ENCODE results near the gene NPSR1.

The NPSR1 gene

DNA sequence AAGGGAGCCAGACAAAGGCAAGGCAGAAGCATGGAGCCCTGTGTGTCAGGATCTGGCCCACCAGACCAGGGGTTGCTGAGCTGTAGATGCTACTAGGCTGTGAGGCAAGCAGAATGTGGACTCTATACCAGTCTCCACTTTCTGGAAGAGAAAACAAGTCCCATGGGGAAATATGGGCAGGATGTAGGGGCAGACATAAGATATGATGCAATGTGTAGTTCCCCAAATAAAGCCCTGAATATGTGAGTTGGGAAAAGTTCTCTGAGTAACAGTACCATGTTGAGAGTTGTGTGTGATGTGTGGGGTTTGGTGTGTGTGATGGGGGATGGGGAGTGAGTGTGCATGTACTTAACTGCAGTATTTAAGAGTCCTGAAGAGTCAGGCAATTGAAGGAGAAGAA, 62.3 kb downstream of the NPSR1 start:
- Histone ChIP-seq H3K36me3 (ENCODE audit: control insufficient read depth, insufficient read depth, low read length) (no peaks in the 10 kb centered on the region), H3K4me3 (replicated peaks; ENCODE audit: low read depth, low read length) (no peak overlapping the region), H3K27me3 (replicated peaks; ENCODE audit: control insufficient read depth, insufficient read depth, low read length) (no peaks in the 10 kb centered on the region)
- DNase-seq (ENCODE audit: extremely low read depth, insufficient read length): no peak
- TF ChIP-seq, protein P1, sequence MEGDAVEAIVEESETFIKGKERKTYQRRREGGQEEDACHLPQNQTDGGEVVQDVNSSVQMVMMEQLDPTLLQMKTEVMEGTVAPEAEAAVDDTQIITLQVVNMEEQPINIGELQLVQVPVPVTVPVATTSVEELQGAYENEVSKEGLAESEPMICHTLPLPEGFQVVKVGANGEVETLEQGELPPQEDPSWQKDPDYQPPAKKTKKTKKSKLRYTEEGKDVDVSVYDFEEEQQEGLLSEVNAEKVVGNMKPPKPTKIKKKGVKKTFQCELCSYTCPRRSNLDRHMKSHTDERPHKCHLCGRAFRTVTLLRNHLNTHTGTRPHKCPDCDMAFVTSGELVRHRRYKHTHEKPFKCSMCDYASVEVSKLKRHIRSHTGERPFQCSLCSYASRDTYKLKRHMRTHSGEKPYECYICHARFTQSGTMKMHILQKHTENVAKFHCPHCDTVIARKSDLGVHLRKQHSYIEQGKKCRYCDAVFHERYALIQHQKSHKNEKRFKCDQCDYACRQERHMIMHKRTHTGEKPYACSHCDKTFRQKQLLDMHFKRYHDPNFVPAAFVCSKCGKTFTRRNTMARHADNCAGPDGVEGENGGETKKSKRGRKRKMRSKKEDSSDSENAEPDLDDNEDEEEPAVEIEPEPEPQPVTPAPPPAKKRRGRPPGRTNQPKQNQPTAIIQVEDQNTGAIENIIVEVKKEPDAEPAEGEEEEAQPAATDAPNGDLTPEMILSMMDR (IDR thresholded peaks at IDR 0.05; ENCODE audit: insufficient read depth, low read length, poor library complexity, severe bottlenecking): no peak

DNA sequence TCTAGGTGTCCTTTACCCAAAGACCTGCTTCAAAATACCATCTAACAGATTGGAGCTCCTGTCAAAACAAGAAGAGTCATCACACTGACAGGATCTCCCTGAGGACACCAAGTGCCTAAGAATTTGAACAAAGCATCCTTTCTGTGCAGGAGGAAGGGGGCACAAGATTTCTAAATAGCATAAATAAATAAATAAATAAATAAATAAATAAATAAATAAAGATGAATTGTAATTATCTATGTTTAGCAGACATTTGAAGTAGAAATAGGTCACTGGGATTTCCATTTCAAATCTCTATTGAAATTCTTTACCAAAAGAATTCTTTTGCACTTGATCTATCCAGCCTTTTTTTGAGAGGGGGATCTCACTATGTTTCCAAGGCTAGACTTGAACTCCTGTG, 65.3 kb downstream of the NPSR1 start:
- TF ChIP-seq, protein P1 (IDR thresholded peaks at IDR 0.05; ENCODE audit: insufficient read depth, low read length, poor library complexity, severe bottlenecking): no peak
- Histone ChIP-seq H3K27me3 (replicated peaks; ENCODE audit: control insufficient read depth, insufficient read depth, low read length) (no peaks in the 10 kb centered on the region), H3K36me3 (ENCODE audit: control insufficient read depth, insufficient read depth, low read length) (no peaks in the 10 kb centered on the region), H3K4me3 (replicated peaks; ENCODE audit: low read depth, low read length) (no peak overlapping the region)
- DNase-seq (ENCODE audit: extremely low read depth, insufficient read length): no peak

DNA sequence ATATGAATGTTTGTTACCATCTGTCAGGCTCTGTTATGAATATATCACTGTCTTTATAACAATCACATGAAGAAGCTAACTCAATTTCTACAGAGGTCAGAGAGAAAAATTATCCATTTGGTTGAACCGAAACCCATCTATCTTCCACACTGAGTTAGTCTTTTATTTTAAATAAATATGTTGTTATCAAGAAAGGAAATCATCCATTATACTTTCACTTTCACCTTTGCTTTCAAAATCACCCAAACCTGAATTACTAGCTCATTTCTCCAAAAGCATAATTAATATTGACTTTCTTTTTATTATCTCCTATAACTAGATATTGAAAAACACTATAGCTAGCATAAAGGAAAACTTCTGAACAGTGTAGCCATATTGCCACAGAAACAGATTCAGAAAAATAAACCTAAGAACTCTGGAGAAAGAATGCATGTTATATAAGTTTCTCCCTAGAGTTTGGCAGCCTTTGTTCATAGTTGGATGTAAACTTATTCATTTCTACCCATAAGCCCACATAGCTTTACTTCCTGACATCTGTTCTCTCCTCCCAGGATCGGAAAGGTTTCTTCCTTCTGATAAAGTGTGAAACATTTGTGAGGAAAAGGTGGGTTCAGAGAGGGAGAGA, 66.0 kb downstream of the NPSR1 start:
- TF ChIP-seq, protein P1 (IDR thresholded peaks at IDR 0.05; ENCODE audit: insufficient read depth, low read length, poor library complexity, severe bottlenecking): no peak
- no peak overlapping the region for H3K4me3 ChIP-seq (replicated peaks; ENCODE audit: low read depth, low read length)
- no peak for DNase-seq (ENCODE audit: extremely low read depth, insufficient read length)

DNA sequence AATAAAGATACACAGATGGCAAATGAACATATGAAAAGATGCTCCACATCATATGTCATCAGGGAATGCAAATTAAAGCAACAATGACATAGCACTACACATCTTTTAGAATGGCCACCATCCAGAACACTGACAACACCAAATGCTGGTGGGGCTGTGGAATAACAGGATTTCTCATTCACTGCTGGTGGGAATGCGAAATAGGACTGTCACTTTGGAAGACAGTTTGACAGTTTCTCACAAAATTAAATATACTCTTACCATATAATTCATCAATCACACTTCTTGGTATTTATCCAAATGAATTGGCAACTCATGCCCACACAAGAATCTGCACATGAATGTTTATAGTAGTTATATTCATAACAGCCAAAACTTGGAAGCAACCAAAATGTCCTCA, 68.2 kb downstream of the NPSR1 start:
- DNase-seq (ENCODE audit: extremely low read depth, insufficient read length): no peak
- H3K4me3 ChIP-seq (replicated peaks; ENCODE audit: low read depth, low read length): no peak overlapping the region
- no peaks in the 10 kb centered on the region for H3K27me3 ChIP-seq (replicated peaks; ENCODE audit: control insufficient read depth, insufficient read depth, low read length)
- H3K36me3 ChIP-seq (ENCODE audit: control insufficient read depth, insufficient read depth, low read length): no peaks in the 10 kb centered on the region
- TF ChIP-seq, protein P1 (IDR thresholded peaks at IDR 0.05; ENCODE audit: insufficient read depth, low read length, poor library complexity, severe bottlenecking): no peak

More for the DNA sequence above, 66.0 kb downstream of the NPSR1 start:
- Histone ChIP-seq H3K27me3 (replicated peaks; ENCODE audit: control insufficient read depth, insufficient read depth, low read length) (no peaks in the 10 kb centered on the region), H3K36me3 (ENCODE audit: control insufficient read depth, insufficient read depth, low read length) (no peaks in the 10 kb centered on the region)

DNA sequence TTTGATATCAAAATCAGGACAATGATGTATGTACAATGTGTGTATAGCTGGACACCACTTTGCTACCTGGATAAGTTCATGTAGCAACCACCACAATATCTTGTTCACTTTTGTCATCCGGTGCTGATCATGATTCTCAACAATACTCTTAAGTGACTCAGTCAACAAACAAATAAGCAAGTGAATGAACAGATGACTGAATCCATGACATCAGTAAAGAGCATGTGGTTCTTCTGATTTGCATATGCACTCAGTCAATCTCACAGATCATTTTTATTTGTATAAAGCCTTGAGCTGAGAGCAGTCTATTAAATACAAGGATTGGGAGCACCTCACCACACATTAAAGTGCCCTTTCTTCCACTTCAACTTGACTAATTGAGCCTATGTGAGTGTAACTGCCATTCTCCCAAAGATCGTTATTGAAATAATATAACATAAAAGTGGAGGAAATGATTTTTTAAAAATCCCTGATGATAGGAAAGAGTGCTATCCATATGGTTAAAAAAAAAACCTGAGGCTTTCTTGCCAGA, 69.5 kb downstream of the NPSR1 start:
- Histone ChIP-seq H3K27me3 (replicated peaks; ENCODE audit: control insufficient read depth, insufficient read depth, low read length) (no peaks in the 10 kb centered on the region), H3K4me3 (replicated peaks; ENCODE audit: low read depth, low read length) (no peak overlapping the region), H3K36me3 (ENCODE audit: control insufficient read depth, insufficient read depth, low read length) (no peaks in the 10 kb centered on the region)
- DNase-seq (ENCODE audit: extremely low read depth, insufficient read length): no peak
- TF ChIP-seq, protein P1 (IDR thresholded peaks at IDR 0.05; ENCODE audit: insufficient read depth, low read length, poor library complexity, severe bottlenecking): no peak
